Skeletal muscle tissue (tissue), 4 donors: Measurements from ENCODE around the gene GTF3A. TPM values are rescaled to one million over a fixed set of nuclear protein-coding genes. Genes with fewer than 3 reads are reported as not detected.

ENCODE experiments used
- H3K27ac ChIP-seq: one replicate; pipeline ENCODE4 v1.7.0; 2013; ENCODE audit warnings: mild to moderate bottlenecking, low read depth, low read length, inconsistent platforms
- H3K27me3 ChIP-seq, 3 donors: one replicate each; pipeline ENCODE4 v1.7.0; 2013; ENCODE audit warnings: low read length in 3 of 3; ENCODE audit not compliant: control insufficient read depth in 3 of 3, insufficient read depth in 3 of 3
- H3K36me3 ChIP-seq, 3 donors: one replicate each; pipeline ENCODE4 v1.7.0; 2013; ENCODE audit warnings: low read length in 3 of 3; ENCODE audit not compliant: control insufficient read depth in 3 of 3, insufficient read depth in 3 of 3
- H3K4me1 ChIP-seq, 3 donors: one replicate each; pipeline ENCODE4 v1.7.0; 2013; ENCODE audit warnings: low read length in 3 of 3, mild to moderate bottlenecking in 3 of 3; ENCODE audit not compliant: control insufficient read depth in 3 of 3, insufficient read depth in 3 of 3
- H3K4me3 ChIP-seq, 3 donors: one replicate each; pipeline ENCODE4 v1.7.0; 2013; ENCODE audit warnings: low read length in 3 of 3
- H3K9ac ChIP-seq, 3 donors: one replicate each; pipeline ENCODE4 v1.7.0; 2013; ENCODE audit warnings: low read length in 3 of 3, mild to moderate bottlenecking in 3 of 3, moderate library complexity in 2 of 3, low read depth in 1 of 3
- H3K9me3 ChIP-seq, 3 donors: one replicate each; pipeline ENCODE4 v1.7.0; 2013; ENCODE audit warnings: low read length in 3 of 3; ENCODE audit not compliant: control insufficient read depth in 3 of 3
- total RNA-seq: library from RNA; depleted of rRNA; stranded (reverse); fragments of >200 nt; gene quantifications from one replicate; pipeline ENCODE4 v1.2.3, GENCODE V29; 2014
- donor health status: Osteomylitis.

The GTF3A gene
- total RNA-seq, 1 donor from 2014 or later: 65.2 TPM

- peak overlapping the region; percentile 89 to 99 (median 95) for H3K4me3 ChIP-seq
- H3K9ac ChIP-seq: peak overlapping the region; percentile 88 to 98 (median 90)
- H3K36me3 ChIP-seq: peaks cover 16 to 24% (median 23%) of the 10 kb centered on the region in 3 donors
- peak overlapping the region; percentile 94 for H3K27ac ChIP-seq
- no peaks in the 10 kb centered on the region for H3K27me3 ChIP-seq
- no peaks in the 10 kb centered on the region for H3K9me3 ChIP-seq
- H3K4me1 ChIP-seq: peaks cover 29 to 38% (median 33%) of the 10 kb centered on the region in 3 donors
Observed at GRCh38 chr13:27425158-27425917, 919 bp downstream of the GTF3A start.

- Histone ChIP-seq H3K9ac (peak overlapping the region; percentile 88 to 98 (median 90)), H3K27ac (peak overlapping the region; percentile 94), H3K27me3 (no peaks in the 10 kb centered on the region), H3K4me3 (peak overlapping the region; percentile 89 to 99 (median 95)), H3K9me3 (no peaks in the 10 kb centered on the region), H3K4me1 (peaks cover 29 to 38% (median 33%) of the 10 kb centered on the region in 3 donors), H3K36me3 (peaks cover 20 to 30% (median 29%) of the 10 kb centered on the region in 3 donors)
Observed at GRCh38 chr13:27425918-27426630, 1.7 kb downstream of the GTF3A start.

GRCh38 chr13:27427641-27428040, 3.2 kb downstream of the GTF3A start:
- H3K9ac ChIP-seq: peak overlapping the region in 1 of 3 donors; percentile 88
- peak overlapping the region; percentile 94 for H3K27ac ChIP-seq
- peaks cover 32 to 46% (median 43%) of the 10 kb centered on the region in 3 donors for H3K36me3 ChIP-seq
- H3K9me3 ChIP-seq: no peaks in the 10 kb centered on the region
- H3K4me1 ChIP-seq: peaks cover 29 to 38% (median 33%) of the 10 kb centered on the region in 3 donors
- no peaks in the 10 kb centered on the region for H3K27me3 ChIP-seq
- no peak overlapping the region for H3K4me3 ChIP-seq

- no peaks in the 10 kb centered on the region for H3K27me3 ChIP-seq
- H3K9ac ChIP-seq: no peak overlapping the region
- H3K27ac ChIP-seq: no peak overlapping the region
- peaks cover 35 to 49% (median 47%) of the 10 kb centered on the region in 3 donors for H3K36me3 ChIP-seq
- peaks cover 29 to 38% (median 33%) of the 10 kb centered on the region in 3 donors for H3K4me1 ChIP-seq
- H3K9me3 ChIP-seq: no peaks in the 10 kb centered on the region
- H3K4me3 ChIP-seq: no peak overlapping the region
Observed at GRCh38 chr13:27428160-27428559, 3.7 kb downstream of the GTF3A start.

GRCh38 chr13:27432180-27432579, 7.8 kb downstream of the GTF3A start:
- peaks cover 56 to 80% (median 78%) of the 10 kb centered on the region in 3 donors for H3K36me3 ChIP-seq
- H3K27me3 ChIP-seq: no peaks in the 10 kb centered on the region
- no peak overlapping the region for H3K9ac ChIP-seq
- peaks cover 3 to 7% (median 5%) of the 10 kb centered on the region in 3 donors for H3K4me1 ChIP-seq
- no peaks in the 10 kb centered on the region for H3K9me3 ChIP-seq
- H3K27ac ChIP-seq: no peak overlapping the region
- H3K4me3 ChIP-seq: no peak overlapping the region

DNA sequence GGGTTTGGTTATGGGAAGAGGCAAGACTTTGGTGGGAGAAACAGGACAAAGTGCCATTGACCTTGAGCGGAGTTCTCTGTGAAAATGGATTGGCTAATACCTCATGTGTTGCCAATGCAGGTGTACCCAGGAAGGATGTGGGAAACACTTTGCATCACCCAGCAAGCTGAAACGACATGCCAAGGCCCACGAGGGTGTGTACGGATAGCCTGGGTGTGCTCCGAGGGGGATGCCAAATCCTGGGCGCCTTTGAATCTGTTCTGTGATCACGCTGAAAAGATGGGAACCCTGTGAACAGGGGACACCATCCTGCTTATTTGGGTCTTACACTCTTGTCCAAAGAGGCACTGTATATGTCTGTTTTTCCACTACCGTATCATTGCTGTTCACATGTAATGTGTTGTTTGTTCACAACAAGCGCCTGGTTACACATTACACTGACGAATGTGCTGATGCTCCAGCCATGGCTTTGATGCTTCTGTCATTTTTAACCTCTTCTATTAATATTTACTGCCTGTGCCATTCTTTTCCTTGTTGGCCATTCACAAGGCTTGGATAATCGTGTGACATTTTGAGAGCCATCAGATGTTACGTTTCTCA, 8.3 kb downstream of the GTF3A start:
- peaks cover 56 to 80% (median 76%) of the 10 kb centered on the region in 3 donors for H3K36me3 ChIP-seq

GRCh38 chr13:27437126-27437525, 12.7 kb downstream of the GTF3A start:
- Histone ChIP-seq H3K27me3 (no peaks in the 10 kb centered on the region), H3K4me1 (peaks cover 0 to under 1% (median 0%) of the 10 kb centered on the region in 3 donors), H3K36me3 (peaks cover 38 to 65% (median 58%) of the 10 kb centered on the region in 3 donors), H3K27ac (no peak overlapping the region), H3K9ac (no peak overlapping the region), H3K9me3 (no peaks in the 10 kb centered on the region), H3K4me3 (no peak overlapping the region)

More for the DNA sequence above, 8.3 kb downstream of the GTF3A start:
- Histone ChIP-seq H3K4me3 (no peak overlapping the region), H3K9me3 (no peaks in the 10 kb centered on the region), H3K4me1 (peaks cover 0 to 3% (median 2%) of the 10 kb centered on the region in 3 donors), H3K27ac (no peak overlapping the region), H3K27me3 (no peaks in the 10 kb centered on the region), H3K9ac (no peak overlapping the region)

DNA sequence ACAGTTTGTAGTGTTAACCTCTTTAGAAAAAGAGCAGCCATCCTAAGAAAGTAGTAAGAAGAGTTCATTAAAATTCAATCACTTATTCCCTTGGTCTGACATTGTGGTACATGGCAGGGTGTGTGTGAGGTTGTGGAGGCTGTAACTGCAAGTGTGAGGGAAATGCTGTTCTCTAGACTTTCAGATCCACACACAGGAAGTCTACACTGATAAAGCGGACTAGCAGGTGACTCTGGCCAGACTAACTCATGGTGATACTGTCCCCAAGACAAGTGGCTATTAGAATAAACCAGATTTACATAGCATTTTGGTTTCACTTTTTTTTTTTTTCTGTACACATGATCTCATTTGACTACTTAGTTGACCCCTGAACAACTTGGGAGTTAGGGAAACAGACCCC, 16.0 kb downstream of the GTF3A start:
- Histone ChIP-seq H3K9me3 (no peaks in the 10 kb centered on the region), H3K9ac (no peak overlapping the region), H3K27ac (no peak overlapping the region), H3K4me1 (peaks cover 0 to 8% (median 0%) of the 10 kb centered on the region in 3 donors), H3K27me3 (no peaks in the 10 kb centered on the region), H3K36me3 (peaks cover 25 to 45% (median 30%) of the 10 kb centered on the region in 3 donors), H3K4me3 (no peak overlapping the region)

GRCh38 chr13:27442071-27442647, 17.7 kb downstream of the GTF3A start:
- H3K36me3 ChIP-seq: peaks cover 18 to 35% (median 18%) of the 10 kb centered on the region in 3 donors

More at GRCh38 chr13:27442071-27442647, 17.7 kb downstream of the GTF3A start:
- H3K4me3 ChIP-seq: no peak overlapping the region
- peaks cover 3 to 20% (median 10%) of the 10 kb centered on the region in 3 donors for H3K4me1 ChIP-seq
- H3K9ac ChIP-seq: no peak overlapping the region
- no peaks in the 10 kb centered on the region for H3K27me3 ChIP-seq
- H3K27ac ChIP-seq: no peak overlapping the region
- no peaks in the 10 kb centered on the region for H3K9me3 ChIP-seq
